Measurements from ENCODE around the gene FAM229A. TPM values are rescaled to one million over a fixed set of nuclear protein-coding genes. Genes with fewer than 3 reads are reported as not detected.

FAM229A gene
- total and polyA plus RNA-seq, 9 of the 15 experiments (the other 6 are each of a cell fraction or from before 2014, with no cell fraction given) = 0.04 to 21.6 (median 7.4) TPM

DNA sequence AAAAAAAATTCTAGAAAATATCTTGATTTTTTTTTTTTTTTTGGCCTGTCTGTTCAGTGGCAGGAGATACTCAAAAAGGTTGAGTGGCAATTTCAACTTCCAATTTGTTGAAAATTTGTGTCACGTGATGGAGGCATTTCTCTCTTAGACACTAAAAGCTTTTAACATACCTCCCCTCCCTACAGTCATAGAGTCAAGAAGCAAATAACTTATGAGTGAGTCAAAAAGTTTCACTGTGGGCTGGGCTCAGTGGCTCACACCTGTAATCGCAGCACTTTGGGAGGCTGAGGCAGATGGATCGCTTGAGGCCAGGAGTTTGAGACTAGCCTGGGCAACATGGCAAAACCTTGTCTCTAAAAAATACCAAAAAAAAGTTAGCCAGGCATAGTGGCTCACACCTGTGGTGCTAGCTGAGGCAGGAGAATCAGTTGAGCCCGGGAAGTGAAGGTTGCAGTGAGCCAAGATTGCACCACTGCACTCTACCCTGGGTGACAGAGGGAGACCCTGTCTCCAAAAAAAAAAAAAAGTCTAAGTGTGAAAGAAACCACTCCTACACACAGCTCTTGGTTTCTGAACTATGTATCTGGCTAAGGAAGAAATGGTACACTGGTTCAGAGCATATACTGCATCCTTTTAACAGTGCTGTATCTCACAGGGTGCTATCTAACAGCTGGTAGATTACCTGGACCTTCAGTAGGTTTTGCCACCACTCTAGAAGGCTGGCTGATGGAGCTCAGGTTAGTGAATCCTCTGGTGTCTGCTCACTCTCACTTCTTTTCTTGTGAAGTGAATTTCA is 43.6 kb upstream of the FAM229A start:
- H3K4me2 ChIP-seq (ENCODE audit: insufficient read depth, low read length) = no peak overlapping the region; the same call in 1 of the 2 replicates
- H3K9me1 ChIP-seq (ENCODE audit: control insufficient read depth, insufficient read depth, low read length) = no peaks in the 10 kb centered on the region
- H3K79me2 ChIP-seq (ENCODE audit: control insufficient read depth, insufficient read depth, low read length) = no peaks in the 10 kb centered on the region
- no peaks in the 10 kb centered on the region for H3K36me3 ChIP-seq (ENCODE audit: control insufficient read depth, insufficient read depth, low read length)
- no TSS peak for BruUV-seq (replicated peaks)
- no peak for FAIRE-seq
- in situ Hi-C loops (cut with MboI) (no loop called here), intact Hi-C loops (cut with micrococcal nuclease) (no loop called here)
- peak; percentile 52 for ATAC-seq
- no peak overlapping the region for H3K4me3 ChIP-seq
- ChIA-PET POLR2A (interaction anchor here (0.5 to 2.2 kb wide), 3 partner anchors 12 to 245 kb away, joined by 3 to 6 read pairs (median 3); partner anchors contain the start of genes BSDC1 and RBBP4), CTCF (ENCODE audit: low intra/inter-chr PET ratio) (interaction anchor here (0.6 kb wide), 1 partner anchor 777 kb away, joined by 4 read pairs; no protein-coding TSS in a partner anchor)
- H3K9me3 ChIP-seq (replicated peaks; ENCODE audit: control insufficient read depth, insufficient read depth, low read depth, low read length) = no peaks in the 10 kb centered on the region
- DNase-seq (ENCODE audit: extremely low read depth in 1 of 4, low spot score in 3 of 4) = no peak
- H3K27me3 ChIP-seq (ENCODE audit: control insufficient read depth in 2 of 2, insufficient read depth in 2 of 2, low read length in 2 of 2) = no peaks in the 10 kb centered on the region
- no peaks in the 10 kb centered on the region for H4K20me1 ChIP-seq (replicated peaks; ENCODE audit: control insufficient read depth, insufficient read depth, low read length)
- no peak overlapping the region for H3K9ac ChIP-seq (ENCODE audit: insufficient read depth in 1 of 2, low read depth in 2 of 2, low read length in 2 of 2)
- H2AFZ ChIP-seq (ENCODE audit: low read depth, low read length) = no peak overlapping the region; the same call in 1 of the 2 replicates
- peaks cover 3 to 15% of the 10 kb centered on the region in 2 experiments; a peak in 3 of 5 replicates for H3K4me1 ChIP-seq (replicated peaks in 1 of 2; ENCODE audit: control insufficient read depth in 2 of 2, insufficient read depth in 2 of 2, low read length in 2 of 2)
- no peak overlapping the region for H3K27ac ChIP-seq (ENCODE audit: extremely low read depth, low read depth, low read length)
- 69% methylated on average over 4 of the region's 4 CpGs for WGBS (ENCODE audit: insufficient coverage, low coverage, missing lambda C conversion rate)
- TF ChIP-seq, protein P1, sequence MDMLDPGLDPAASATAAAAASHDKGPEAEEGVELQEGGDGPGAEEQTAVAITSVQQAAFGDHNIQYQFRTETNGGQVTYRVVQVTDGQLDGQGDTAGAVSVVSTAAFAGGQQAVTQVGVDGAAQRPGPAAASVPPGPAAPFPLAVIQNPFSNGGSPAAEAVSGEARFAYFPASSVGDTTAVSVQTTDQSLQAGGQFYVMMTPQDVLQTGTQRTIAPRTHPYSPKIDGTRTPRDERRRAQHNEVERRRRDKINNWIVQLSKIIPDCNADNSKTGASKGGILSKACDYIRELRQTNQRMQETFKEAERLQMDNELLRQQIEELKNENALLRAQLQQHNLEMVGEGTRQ (CRISPR knock-in tag; IDR thresholded peaks at IDR 0.05) = no peak
- TF ChIP-seq FIP1L1 (IDR thresholded peaks at IDR 0.05; ENCODE audit: low read depth, low read length, poor library complexity, severe bottlenecking) (no peak), GATAD2B (IDR thresholded peaks at IDR 0.05; ENCODE audit: borderline replicate concordance) (no peak), CBFA2T2 (conservative IDR thresholded peaks at IDR 0.05) (no peak), SMARCA4 (IDR thresholded peaks at IDR 0.05) (no peak), NCOA6 (IDR thresholded peaks at IDR 0.05) (no peak), MYC (IDR thresholded peaks at IDR 0.05; ENCODE audit: low read depth, low read length) (no peak), MYC (CRISPR knock-in tag; IDR thresholded peaks at IDR 0.05; ENCODE audit: borderline replicate concordance, low read depth) (no peak), HDAC8 (tag; IDR thresholded peaks at IDR 0.05) (no peak), MTA3 (IDR thresholded peaks at IDR 0.05; ENCODE audit: borderline replicate concordance) (no peak), ZNF3 (CRISPR knock-in tag; IDR thresholded peaks at IDR 0.05) (no peak), ETV1 (tag; conservative IDR thresholded peaks at IDR 0.05; ENCODE audit: low read depth) (no peak), HCFC1 (IDR thresholded peaks at IDR 0.05; ENCODE audit: low read depth, low read length) (no peak), SMAD3 (CRISPR knock-in tag; conservative IDR thresholded peaks at IDR 0.05) (no peak)
- TF ChIP-seq, protein P2, sequence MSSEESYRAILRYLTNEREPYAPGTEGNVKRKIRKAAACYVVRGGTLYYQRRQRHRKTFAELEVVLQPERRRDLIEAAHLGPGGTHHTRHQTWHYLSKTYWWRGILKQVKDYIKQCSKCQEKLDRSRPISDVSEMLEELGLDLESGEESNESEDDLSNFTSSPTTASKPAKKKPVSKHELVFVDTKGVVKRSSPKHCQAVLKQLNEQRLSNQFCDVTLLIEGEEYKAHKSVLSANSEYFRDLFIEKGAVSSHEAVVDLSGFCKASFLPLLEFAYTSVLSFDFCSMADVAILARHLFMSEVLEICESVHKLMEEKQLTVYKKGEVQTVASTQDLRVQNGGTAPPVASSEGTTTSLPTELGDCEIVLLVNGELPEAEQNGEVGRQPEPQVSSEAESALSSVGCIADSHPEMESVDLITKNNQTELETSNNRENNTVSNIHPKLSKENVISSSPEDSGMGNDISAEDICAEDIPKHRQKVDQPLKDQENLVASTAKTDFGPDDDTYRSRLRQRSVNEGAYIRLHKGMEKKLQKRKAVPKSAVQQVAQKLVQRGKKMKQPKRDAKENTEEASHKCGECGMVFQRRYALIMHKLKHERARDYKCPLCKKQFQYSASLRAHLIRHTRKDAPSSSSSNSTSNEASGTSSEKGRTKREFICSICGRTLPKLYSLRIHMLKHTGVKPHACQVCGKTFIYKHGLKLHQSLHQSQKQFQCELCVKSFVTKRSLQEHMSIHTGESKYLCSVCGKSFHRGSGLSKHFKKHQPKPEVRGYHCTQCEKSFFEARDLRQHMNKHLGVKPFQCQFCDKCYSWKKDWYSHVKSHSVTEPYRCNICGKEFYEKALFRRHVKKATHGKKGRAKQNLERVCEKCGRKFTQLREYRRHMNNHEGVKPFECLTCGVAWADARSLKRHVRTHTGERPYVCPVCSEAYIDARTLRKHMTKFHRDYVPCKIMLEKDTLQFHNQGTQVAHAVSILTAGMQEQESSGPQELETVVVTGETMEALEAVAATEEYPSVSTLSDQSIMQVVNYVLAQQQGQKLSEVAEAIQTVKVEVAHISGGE (CRISPR knock-in tag; IDR thresholded peaks at IDR 0.05) = no peak
- TF ChIP-seq, protein P3, sequence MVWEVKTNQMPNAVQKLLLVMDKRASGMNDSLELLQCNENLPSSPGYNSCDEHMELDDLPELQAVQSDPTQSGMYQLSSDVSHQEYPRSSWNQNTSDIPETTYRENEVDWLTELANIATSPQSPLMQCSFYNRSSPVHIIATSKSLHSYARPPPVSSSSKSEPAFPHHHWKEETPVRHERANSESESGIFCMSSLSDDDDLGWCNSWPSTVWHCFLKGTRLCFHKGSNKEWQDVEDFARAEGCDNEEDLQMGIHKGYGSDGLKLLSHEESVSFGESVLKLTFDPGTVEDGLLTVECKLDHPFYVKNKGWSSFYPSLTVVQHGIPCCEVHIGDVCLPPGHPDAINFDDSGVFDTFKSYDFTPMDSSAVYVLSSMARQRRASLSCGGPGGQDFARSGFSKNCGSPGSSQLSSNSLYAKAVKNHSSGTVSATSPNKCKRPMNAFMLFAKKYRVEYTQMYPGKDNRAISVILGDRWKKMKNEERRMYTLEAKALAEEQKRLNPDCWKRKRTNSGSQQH (CRISPR knock-in tag; IDR thresholded peaks at IDR 0.05) = no peak

Measured in K562 (cell line).